HEK293T (cell line): ENCODE data around the gene RAB11FIP4.

Source experiments
- CTCF ChIA-PET: fragments of 350-600 bp; formaldehyde crosslinking; extraction: SDS; loops from one replicate; lab custom pipeline; 2021; ENCODE audit warnings: antibody characterized with exemption, inconsistent platforms; lab: Yijun Ruan, JAX
- POLR2A ChIA-PET: fragments of 350-600 bp; formaldehyde crosslinking; extraction: SDS; loops from one replicate; lab custom pipeline; 2020; ENCODE audit warnings: antibody characterized with exemption, inconsistent platforms; lab: Yijun Ruan, JAX
- DNase-seq: peaks from one replicate; pipeline ENCODE4 v3.0.0; 2012; ENCODE audit warnings: mixed read lengths; ENCODE audit errors: extremely low spot score
- ARNT ChIP-seq: fragments of 450-650 bp; IDR thresholded peaks from 2 replicates; pipeline ENCODE4 v1.6.1; 2017; ENCODE audit warnings: mild to moderate bottlenecking
- BHLHE40 ChIP-seq: fragments of 450-650 bp; IDR thresholded peaks from 2 replicates; pipeline ENCODE4 v1.6.1; 2016; ENCODE audit warnings: mild to moderate bottlenecking, moderate library complexity, borderline replicate concordance
- CTBP1 ChIP-seq: fragments of 450-650 bp; IDR thresholded peaks from 2 replicates; pipeline ENCODE4 v1.6.1; 2016; ENCODE audit warnings: borderline replicate concordance
- ELF4 ChIP-seq: fragments of 450-650 bp; IDR thresholded peaks from 2 replicates; pipeline ENCODE4 v1.6.1; 2017; ENCODE audit warnings: antibody characterized with exemption
- FOXA1 ChIP-seq: fragments of 450-650 bp; IDR thresholded peaks from 2 replicates; pipeline ENCODE4 v1.6.1; 2016; ENCODE audit warnings: mild to moderate bottlenecking
- FOXK2 ChIP-seq: fragments of 450-650 bp; IDR thresholded peaks from 2 replicates; pipeline ENCODE4 v1.6.1; 2016; ENCODE audit warnings: mild to moderate bottlenecking
- FOXM1 ChIP-seq: fragments of 450-650 bp; IDR thresholded peaks from 2 replicates; pipeline ENCODE4 v1.6.1; 2017; ENCODE audit warnings: mild to moderate bottlenecking, borderline replicate concordance
- HDGF ChIP-seq: fragments of 450-650 bp; IDR thresholded peaks from 2 replicates; pipeline ENCODE4 v1.6.1; 2017; ENCODE audit warnings: antibody characterized with exemption, borderline replicate concordance
- L3MBTL2 ChIP-seq: fragments of 450-650 bp; conservative IDR thresholded peaks from 2 replicates; pipeline ENCODE4 v1.6.1; 2016; ENCODE audit warnings: mild to moderate bottlenecking
- LEF1 ChIP-seq: fragments of 450-650 bp; IDR thresholded peaks from 2 replicates; pipeline ENCODE4 v1.6.1; 2017; ENCODE audit warnings: mild to moderate bottlenecking, borderline replicate concordance
- NFRKB ChIP-seq: fragments of 450-650 bp; IDR thresholded peaks from 2 replicates; pipeline ENCODE4 v1.6.1; 2016; ENCODE audit warnings: mild to moderate bottlenecking, moderate library complexity
- PKNOX1 ChIP-seq: fragments of 450-650 bp; IDR thresholded peaks from 2 replicates; pipeline ENCODE4 v1.6.1; 2016
- SP1 ChIP-seq: fragments of 450-650 bp; IDR thresholded peaks from 2 replicates; pipeline ENCODE4 v1.6.1; 2017
- SUZ12 ChIP-seq: fragments of 450-650 bp; IDR thresholded peaks from 2 replicates; pipeline ENCODE4 v1.6.1; 2016; ENCODE audit warnings: mild to moderate bottlenecking
- TARDBP ChIP-seq: fragments of 450-650 bp; IDR thresholded peaks from 2 replicates; pipeline ENCODE4 v1.6.1; 2016
- ZNF384 ChIP-seq: fragments of 450-650 bp; IDR thresholded peaks from 2 replicates; pipeline ENCODE4 v1.6.1; 2016

RAB11FIP4 gene

GRCh38 chr17:31580706-31581490 lies 189.4 kb downstream of the RAB11FIP4 start:
- ChIA-PET CTCF (interaction anchor here (0.6 kb wide), 1 partner anchor 148 kb away, joined by 4 read pairs; no protein-coding TSS in a partner anchor), POLR2A (no interaction called here)
- no peak for DNase-seq
- TF ChIP-seq FOXM1 (no peak), HDGF (no peak), ARNT (no peak), ELF4 (no peak), LEF1 (no peak), FOXA1 (no peak), BHLHE40 (no peak), TARDBP (no peak)

- ChIA-PET CTCF (interaction anchor here (0.6 kb wide), 1 partner anchor 148 kb away, joined by 4 read pairs; no protein-coding TSS in a partner anchor), POLR2A (no interaction called here)
- TF ChIP-seq L3MBTL2 (no peak), ZNF384 (no peak), FOXK2 (no peak), FOXA1 (no peak), PKNOX1 (no peak), ELF4 (no peak), BHLHE40 (no peak), SUZ12 (no peak)
- no peak for DNase-seq
Measured at GRCh38 chr17:31581491-31581890, 190.0 kb downstream of the RAB11FIP4 start.

GRCh38 chr17:31582151-31582907 lies 190.9 kb downstream of the RAB11FIP4 start:
- no peak for TF ChIP-seq ZNF384
- no peak for TF ChIP-seq SP1
- TF ChIP-seq HDGF = no peak
- TF ChIP-seq ELF4 = no peak
- no peak for TF ChIP-seq LEF1
- TF ChIP-seq TARDBP = no peak
- no peak for TF ChIP-seq BHLHE40
- TF ChIP-seq PKNOX1 = no peak
- no peak for TF ChIP-seq ARNT
- no peak for TF ChIP-seq NFRKB
- no peak for TF ChIP-seq L3MBTL2
- ChIA-PET CTCF (no interaction called here), POLR2A (no interaction called here)
- DNase-seq = no peak

- ChIA-PET POLR2A (no interaction called here), CTCF (no interaction called here)
- no peak for TF ChIP-seq SUZ12
- no peak for TF ChIP-seq ELF4
- TF ChIP-seq NFRKB = no peak
- TF ChIP-seq FOXM1 = no peak
- no peak for TF ChIP-seq CTBP1
- no peak for TF ChIP-seq FOXK2
- no peak for TF ChIP-seq BHLHE40
- TF ChIP-seq ZNF384 = no peak
- TF ChIP-seq TARDBP = no peak
- no peak for TF ChIP-seq LEF1
- TF ChIP-seq PKNOX1 = no peak
- no peak for TF ChIP-seq L3MBTL2
- TF ChIP-seq FOXA1 = no peak
- no peak for TF ChIP-seq HDGF
- TF ChIP-seq SP1 = no peak
- TF ChIP-seq ARNT = no peak
- no peak for DNase-seq
Measured at GRCh38 chr17:31583772-31584356, 192.4 kb downstream of the RAB11FIP4 start.

- no peak for DNase-seq
- POLR2A ChIA-PET = interaction anchor here (1.0 kb wide), 1 partner anchor 11 kb away, joined by 3 read pairs; no protein-coding TSS in a partner anchor
- no peak for TF ChIP-seq CTBP1
- TF ChIP-seq NFRKB = no peak
- no peak for TF ChIP-seq L3MBTL2
- TF ChIP-seq SP1 = no peak
- no peak for TF ChIP-seq SUZ12
- no peak for TF ChIP-seq BHLHE40
- no peak for TF ChIP-seq PKNOX1
- TF ChIP-seq TARDBP = no peak
- no peak for TF ChIP-seq ZNF384
- no peak for TF ChIP-seq HDGF
- no peak for TF ChIP-seq ARNT
- TF ChIP-seq FOXK2 = no peak
- no peak for TF ChIP-seq FOXM1
- CTCF ChIA-PET = no interaction called here
Measured at GRCh38 chr17:31584438-31585279, 193.2 kb downstream of the RAB11FIP4 start.
